ENCODE results near the gene OR9Q1.

The OR9Q1 gene

GRCh38 chr11:58058276-58059006, 34.8 kb downstream of the OR9Q1 start:
- Histone ChIP-seq H2AFZ (ENCODE audit: insufficient read depth, low read length, poor library complexity) (peak overlapping the region; percentile 57), H2BK120ac (ENCODE audit: insufficient read depth, low read length, poor library complexity) (peak overlapping the region; percentile 83), H3K4ac (ENCODE audit: low read depth, low read length) (peak overlapping the region; percentile 28), H4K12ac (ENCODE audit: low read depth, low read length) (peak overlapping the region; percentile 6), H3K27me3 (ENCODE audit: insufficient read depth, low read length) (no peaks in the 10 kb centered on the region), H3K14ac (ENCODE audit: low read length) (peak overlapping the region; percentile 18), H3K79me2 (ENCODE audit: control insufficient read depth, insufficient read depth, low read length, poor library complexity) (peaks cover 2% of the 10 kb centered on the region), H2BK5ac (ENCODE audit: low read depth, low read length, poor library complexity) (peak overlapping the region; percentile 52), H3K4me1 (ENCODE audit: control insufficient read depth in 1 of 2, insufficient read depth in 2 of 2, low read length in 2 of 2) (peaks cover 7 to 11% of the 10 kb centered on the region in 2 experiments), H3K23ac (ENCODE audit: low read length) (no peak overlapping the region), H2AK5ac (ENCODE audit: low read length) (peak overlapping the region; percentile 81), H3K18ac (ENCODE audit: low read length) (peak overlapping the region; percentile 36), H3K9me3 (ENCODE audit: insufficient read depth, low read depth, low read length) (no peaks in the 10 kb centered on the region), H3K36me3 (ENCODE audit: control insufficient read depth in 1 of 2, insufficient read depth in 2 of 2, low read length in 2 of 2) (no peaks in the 10 kb centered on the region), H3K27ac (ENCODE audit: low read depth, low read length) (peak overlapping the region; percentile 29), H3K4me3 (ENCODE audit: low read depth, low read length) (no peak overlapping the region), H3K4me2 (ENCODE audit: low read length) (no peak overlapping the region), H4K91ac (ENCODE audit: low read depth, low read length) (peak overlapping the region; percentile 83), H2BK12ac (ENCODE audit: low read length) (peak overlapping the region; percentile 87), H3K79me1 (ENCODE audit: low read length) (peaks cover 5% of the 10 kb centered on the region), H4K8ac (ENCODE audit: low read depth, low read length) (peak overlapping the region; percentile 40), H3K9ac (ENCODE audit: low read length) (no peak overlapping the region)
- DNase-seq = no peak
- no CpG with 5 or more reads among the region's 13 CpGs for WGBS (ENCODE audit: extremely low coverage, insufficient coverage, insufficient read length)

DNA sequence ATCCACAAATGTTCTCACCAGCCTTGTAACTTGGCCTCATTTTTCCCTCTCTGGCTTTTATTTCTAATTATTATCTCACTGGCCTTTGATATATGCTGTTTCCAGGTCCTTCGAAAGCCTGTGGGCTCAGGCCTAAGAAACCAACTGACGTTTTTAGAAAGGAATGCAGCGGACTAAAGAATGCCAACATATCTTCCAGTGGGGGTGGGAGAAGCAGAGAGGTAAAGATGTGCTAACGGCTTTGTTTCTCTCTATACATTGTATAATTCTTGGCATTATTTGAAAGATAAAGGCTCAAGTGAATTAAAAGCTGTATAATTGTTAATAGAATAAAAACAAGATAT, 35.3 kb downstream of the OR9Q1 start:
- H3K4me3 ChIP-seq (ENCODE audit: low read depth, low read length) = no peak overlapping the region
- H4K8ac ChIP-seq (ENCODE audit: low read depth, low read length) = peak overlapping the region; percentile 40
- peak overlapping the region; percentile 18 for H3K14ac ChIP-seq (ENCODE audit: low read length)
- H3K79me1 ChIP-seq (ENCODE audit: low read length) = peaks cover 5% of the 10 kb centered on the region
- no peak overlapping the region for H3K23ac ChIP-seq (ENCODE audit: low read length)
- H2BK120ac ChIP-seq (ENCODE audit: insufficient read depth, low read length, poor library complexity) = peak overlapping the region; percentile 83
- peaks cover 7 to 11% of the 10 kb centered on the region in 2 experiments for H3K4me1 ChIP-seq (ENCODE audit: control insufficient read depth in 1 of 2, insufficient read depth in 2 of 2, low read length in 2 of 2)
- H3K9me3 ChIP-seq (ENCODE audit: insufficient read depth, low read depth, low read length) = no peaks in the 10 kb centered on the region
- peaks cover 2% of the 10 kb centered on the region for H3K79me2 ChIP-seq (ENCODE audit: control insufficient read depth, insufficient read depth, low read length, poor library complexity)
- H3K4ac ChIP-seq (ENCODE audit: low read depth, low read length) = no peak overlapping the region
- H3K27ac ChIP-seq (ENCODE audit: low read depth, low read length) = peak overlapping the region; percentile 29
- H4K91ac ChIP-seq (ENCODE audit: low read depth, low read length) = peak overlapping the region; percentile 83
- H3K9ac ChIP-seq (ENCODE audit: low read length) = no peak overlapping the region
- no peak overlapping the region for H3K18ac ChIP-seq (ENCODE audit: low read length)
- no peaks in the 10 kb centered on the region for H3K36me3 ChIP-seq (ENCODE audit: control insufficient read depth in 1 of 2, insufficient read depth in 2 of 2, low read length in 2 of 2)
- H3K4me2 ChIP-seq (ENCODE audit: low read length) = no peak overlapping the region
- H2AK5ac ChIP-seq (ENCODE audit: low read length) = peak overlapping the region; percentile 81
- no peak overlapping the region for H4K12ac ChIP-seq (ENCODE audit: low read depth, low read length)
- DNase-seq = peak; percentile 65 to 92
- H2BK12ac ChIP-seq (ENCODE audit: low read length) = peak overlapping the region; percentile 87
- WGBS (ENCODE audit: extremely low coverage, insufficient coverage, insufficient read length) = no CpG with 5 or more reads among the region's 4 CpGs
- H3K27me3 ChIP-seq (ENCODE audit: insufficient read depth, low read length) = no peaks in the 10 kb centered on the region
- peak overlapping the region; percentile 57 for H2AFZ ChIP-seq (ENCODE audit: insufficient read depth, low read length, poor library complexity)
- H2BK5ac ChIP-seq (ENCODE audit: low read depth, low read length, poor library complexity) = peak overlapping the region; percentile 52

- Histone ChIP-seq H3K36me3 (ENCODE audit: control insufficient read depth in 1 of 2, insufficient read depth in 2 of 2, low read length in 2 of 2) (no peaks in the 10 kb centered on the region), H3K79me2 (ENCODE audit: control insufficient read depth, insufficient read depth, low read length, poor library complexity) (peaks cover 2% of the 10 kb centered on the region), H2AFZ (ENCODE audit: insufficient read depth, low read length, poor library complexity) (no peak overlapping the region), H3K18ac (ENCODE audit: low read length) (no peak overlapping the region), H3K9me3 (ENCODE audit: insufficient read depth, low read depth, low read length) (no peaks in the 10 kb centered on the region), H3K23ac (ENCODE audit: low read length) (no peak overlapping the region), H2AK5ac (ENCODE audit: low read length) (no peak overlapping the region), H3K4me1 (ENCODE audit: control insufficient read depth in 1 of 2, insufficient read depth in 2 of 2, low read length in 2 of 2) (peaks cover 7 to 11% of the 10 kb centered on the region in 2 experiments), H2BK120ac (ENCODE audit: insufficient read depth, low read length, poor library complexity) (no peak overlapping the region), H3K27me3 (ENCODE audit: insufficient read depth, low read length) (no peaks in the 10 kb centered on the region), H3K4me2 (ENCODE audit: low read length) (no peak overlapping the region), H2BK12ac (ENCODE audit: low read length) (no peak overlapping the region), H3K27ac (ENCODE audit: low read depth, low read length) (no peak overlapping the region), H4K8ac (ENCODE audit: low read depth, low read length) (no peak overlapping the region), H3K14ac (ENCODE audit: low read length) (no peak overlapping the region), H3K79me1 (ENCODE audit: low read length) (peaks cover 5% of the 10 kb centered on the region), H4K12ac (ENCODE audit: low read depth, low read length) (no peak overlapping the region), H2BK5ac (ENCODE audit: low read depth, low read length, poor library complexity) (no peak overlapping the region), H3K9ac (ENCODE audit: low read length) (no peak overlapping the region), H3K4ac (ENCODE audit: low read depth, low read length) (no peak overlapping the region), H3K4me3 (ENCODE audit: low read depth, low read length) (no peak overlapping the region), H4K91ac (ENCODE audit: low read depth, low read length) (no peak overlapping the region)
- WGBS (ENCODE audit: extremely low coverage, insufficient coverage, insufficient read length) = no CpG with 5 or more reads among the region's 3 CpGs
- DNase-seq = no peak
These were observed 36.9 kb downstream of the OR9Q1 start for GRCh38 chr11:58060535-58060934.

DNA sequence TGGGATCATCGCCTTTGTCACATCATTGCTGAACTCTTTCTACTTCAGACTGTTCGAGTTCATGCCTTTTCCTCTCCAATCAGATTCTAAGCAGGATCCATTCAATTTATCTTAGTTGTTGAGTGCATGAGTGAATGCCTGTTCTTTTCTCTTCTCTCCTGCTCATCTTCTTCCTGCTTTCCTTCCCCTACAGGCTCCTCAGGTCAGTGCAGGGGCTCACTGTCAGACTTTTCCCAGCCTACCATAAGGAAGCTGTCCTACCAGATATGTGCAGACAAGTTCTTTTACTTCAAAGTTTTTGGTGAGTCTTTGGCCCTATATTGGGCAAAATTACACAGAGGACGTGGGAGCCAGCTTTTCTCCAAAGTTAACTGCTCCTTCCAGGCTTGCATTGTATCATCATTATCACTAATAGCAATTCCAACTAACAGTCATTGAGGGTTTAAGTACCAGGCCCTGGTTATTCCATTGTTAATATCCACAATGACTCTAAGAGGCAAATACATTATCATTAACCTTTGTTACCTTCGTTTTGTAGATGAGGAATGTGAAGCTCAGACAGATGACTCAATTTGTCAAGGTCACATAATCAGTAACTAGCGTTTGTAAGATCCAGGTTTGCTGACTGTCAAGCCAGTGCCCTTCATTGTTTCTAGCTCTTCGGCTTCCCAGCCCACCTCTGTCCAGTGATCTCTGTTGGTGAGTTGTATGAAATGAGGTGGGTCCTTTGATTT, 37.4 kb downstream of the OR9Q1 start:
- Histone ChIP-seq H3K9me3 (ENCODE audit: insufficient read depth, low read depth, low read length) (no peaks in the 10 kb centered on the region), H3K27ac (ENCODE audit: low read depth, low read length) (no peak overlapping the region), H3K79me1 (ENCODE audit: low read length) (peaks cover 5% of the 10 kb centered on the region), H2AK5ac (ENCODE audit: low read length) (no peak overlapping the region), H2BK5ac (ENCODE audit: low read depth, low read length, poor library complexity) (no peak overlapping the region), H4K8ac (ENCODE audit: low read depth, low read length) (no peak overlapping the region), H3K9ac (ENCODE audit: low read length) (no peak overlapping the region), H3K36me3 (ENCODE audit: control insufficient read depth in 1 of 2, insufficient read depth in 2 of 2, low read length in 2 of 2) (no peaks in the 10 kb centered on the region), H4K12ac (ENCODE audit: low read depth, low read length) (no peak overlapping the region), H2AFZ (ENCODE audit: insufficient read depth, low read length, poor library complexity) (no peak overlapping the region), H3K18ac (ENCODE audit: low read length) (no peak overlapping the region), H3K27me3 (ENCODE audit: insufficient read depth, low read length) (no peaks in the 10 kb centered on the region), H3K4me2 (ENCODE audit: low read length) (no peak overlapping the region), H3K4ac (ENCODE audit: low read depth, low read length) (no peak overlapping the region), H2BK120ac (ENCODE audit: insufficient read depth, low read length, poor library complexity) (no peak overlapping the region), H2BK12ac (ENCODE audit: low read length) (no peak overlapping the region), H3K79me2 (ENCODE audit: control insufficient read depth, insufficient read depth, low read length, poor library complexity) (peaks cover 2% of the 10 kb centered on the region), H4K91ac (ENCODE audit: low read depth, low read length) (no peak overlapping the region), H3K23ac (ENCODE audit: low read length) (no peak overlapping the region), H3K4me3 (ENCODE audit: low read depth, low read length) (no peak overlapping the region), H3K14ac (ENCODE audit: low read length) (no peak overlapping the region), H3K4me1 (ENCODE audit: control insufficient read depth in 1 of 2, insufficient read depth in 2 of 2, low read length in 2 of 2) (peaks cover 7 to 11% of the 10 kb centered on the region in 2 experiments)
- peak in 1 of 2 donors; percentile 26 for DNase-seq
- no CpG with 5 or more reads among the region's 6 CpGs for WGBS (ENCODE audit: extremely low coverage, insufficient coverage, insufficient read length)

Measured in trophoblast cell (in vitro differentiated cells and primary cell).